Measurements from ENCODE around the gene CALY.

Gene CALY

GRCh38 chr10:133350950-133351329 is 14.2 kb upstream of the CALY start:
- DNase-seq: no peak

- no peak for DNase-seq
Observed at GRCh38 chr10:133350283-133350949, 13.7 kb upstream of the CALY start.

DNA sequence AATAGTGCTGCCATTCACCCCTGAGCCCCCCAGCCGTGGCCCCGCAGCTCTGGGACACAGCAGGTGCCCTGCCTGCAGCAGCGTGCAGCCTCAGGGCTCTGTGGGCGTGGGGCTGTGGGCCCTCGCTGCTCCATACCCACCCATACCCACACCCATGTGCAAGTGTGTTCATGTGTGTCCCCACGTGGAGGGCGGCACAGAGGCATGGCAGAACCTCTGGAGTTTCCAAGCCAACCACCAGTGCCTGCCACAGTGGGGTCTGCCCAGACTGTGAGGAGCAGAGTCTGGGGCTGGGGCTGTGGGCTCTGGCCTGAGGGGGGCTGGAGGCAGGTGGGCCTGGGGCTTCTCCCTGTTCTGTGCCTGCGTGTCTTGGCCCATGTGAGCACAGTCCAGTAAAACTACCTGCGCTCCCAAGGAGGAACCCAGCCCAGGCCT is 12.9 kb upstream of the CALY start:
- DNase-seq: no peak

DNA sequence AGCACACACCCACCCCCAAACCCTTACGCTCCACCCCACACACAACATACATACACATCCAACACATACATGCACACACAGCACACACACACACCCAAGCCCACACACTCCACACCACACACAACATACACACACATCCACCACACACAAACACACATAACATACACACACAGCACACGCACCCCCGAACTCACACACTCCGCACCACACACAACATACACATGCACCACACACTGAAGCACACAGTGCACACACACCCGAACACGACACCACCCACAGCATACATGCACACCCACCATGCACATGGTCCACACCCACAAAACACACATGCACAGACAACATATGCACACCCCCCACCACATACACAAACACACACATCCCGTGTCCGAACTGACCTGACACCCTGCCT is 12.5 kb upstream of the CALY start:
- no peak for DNase-seq

DNA sequence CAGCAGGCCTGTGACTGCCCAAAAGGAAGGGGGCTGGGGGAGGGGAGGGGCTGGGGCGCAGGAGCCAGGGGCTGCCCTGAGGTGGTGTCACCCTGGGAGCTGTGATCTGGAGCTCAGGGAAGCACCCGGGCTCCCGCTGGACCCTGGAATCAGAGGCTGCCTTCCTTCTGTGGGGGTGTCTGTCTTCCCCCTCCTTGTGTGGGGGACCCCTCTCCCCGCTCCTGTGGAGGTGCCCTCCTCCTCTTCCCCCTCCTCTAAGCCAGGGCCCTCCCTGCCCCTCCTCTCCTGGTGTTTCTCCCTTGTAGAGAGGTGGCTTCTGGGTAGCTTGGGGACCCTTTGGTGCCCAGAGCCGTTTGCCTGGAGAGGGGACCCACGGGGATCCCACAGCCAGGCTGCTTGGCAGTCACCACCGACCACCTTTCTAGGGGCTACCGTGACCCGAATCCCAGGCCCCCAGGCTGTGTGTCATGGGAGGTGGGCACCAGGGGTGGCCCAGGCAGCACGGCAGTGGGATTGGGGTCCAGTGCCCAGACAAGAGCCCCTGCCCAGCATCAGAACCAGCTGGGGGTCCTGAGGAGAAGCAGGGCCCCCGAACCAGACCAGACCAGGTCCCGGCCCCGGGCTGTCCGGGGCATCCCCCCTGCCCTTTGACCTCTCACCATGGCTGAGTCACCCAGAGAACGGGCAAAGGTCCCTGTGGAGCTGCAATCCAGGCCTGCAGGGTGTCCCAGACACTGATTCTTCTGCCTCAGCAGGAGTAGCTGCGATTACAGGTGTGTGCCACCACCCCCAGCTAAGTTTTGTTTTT is 11.2 kb upstream of the CALY start:
- DNase-seq: peak; percentile 25

DNA sequence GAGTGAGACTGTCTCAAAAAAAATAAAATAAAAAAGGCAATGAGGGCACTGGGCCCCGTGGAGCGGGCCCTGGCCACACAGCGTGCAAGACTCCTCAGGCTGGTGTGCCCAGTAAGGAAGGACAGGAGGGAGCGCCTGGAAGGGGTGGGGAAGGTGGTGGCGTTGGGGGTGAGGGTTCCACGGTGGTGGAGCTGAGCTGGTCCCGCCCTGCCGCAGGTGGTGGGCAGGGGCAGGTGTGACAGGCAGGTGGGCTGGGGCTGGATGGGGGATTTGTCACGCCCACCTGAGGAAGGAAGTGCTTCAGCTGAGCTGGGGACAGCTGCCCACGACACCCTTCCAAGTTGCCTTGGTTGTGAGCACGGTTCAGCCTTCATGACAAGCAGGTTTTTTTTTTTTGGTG is 9.7 kb upstream of the CALY start:
- DNase-seq: no peak

GRCh38 chr10:133344236-133344635 is 7.5 kb upstream of the CALY start:
- DNase-seq: no peak

DNA sequence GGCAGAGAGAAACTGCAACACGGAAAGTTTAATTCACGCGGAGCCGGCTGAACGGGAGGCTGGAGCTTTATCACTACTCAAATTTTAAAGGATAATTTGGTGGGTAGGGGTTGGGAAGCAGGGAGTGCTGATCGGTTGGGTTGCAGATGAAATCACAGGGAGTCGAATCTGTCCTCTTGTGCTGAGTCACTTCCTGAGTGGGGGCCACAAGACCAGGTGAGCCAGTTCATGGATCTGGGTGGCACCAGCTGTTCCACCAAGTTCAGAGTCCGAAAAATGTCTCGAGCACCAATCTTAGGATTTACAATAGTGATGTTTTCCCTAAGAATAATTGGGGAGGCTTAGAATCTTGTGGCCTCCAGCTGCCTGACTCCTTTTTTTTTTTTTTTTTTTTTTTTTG is 6.9 kb upstream of the CALY start:
- DNase-seq: no peak

DNA sequence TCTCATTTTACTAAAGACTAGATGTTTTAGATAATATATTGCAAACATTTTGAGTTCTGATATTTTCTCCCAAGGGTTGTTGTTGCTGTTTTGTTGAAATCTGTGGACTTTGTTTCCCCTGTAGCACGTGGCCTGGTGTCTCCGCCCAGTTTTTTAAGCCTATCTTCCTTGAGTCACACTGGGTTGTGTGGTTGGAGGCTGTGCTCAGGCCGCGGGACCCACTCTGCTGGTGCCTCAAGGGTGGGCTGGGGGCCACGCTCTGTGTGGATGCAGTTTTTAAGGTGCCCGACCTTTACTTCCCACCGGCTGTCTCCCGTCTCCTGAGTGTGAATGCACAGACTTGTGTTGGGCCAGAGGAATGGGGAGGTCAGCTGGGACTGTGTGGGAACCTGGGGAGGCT is 6.2 kb upstream of the CALY start:
- DNase-seq: no peak

GRCh38 chr10:133341983-133342382 is 5.3 kb upstream of the CALY start:
- DNase-seq: no peak

DNA sequence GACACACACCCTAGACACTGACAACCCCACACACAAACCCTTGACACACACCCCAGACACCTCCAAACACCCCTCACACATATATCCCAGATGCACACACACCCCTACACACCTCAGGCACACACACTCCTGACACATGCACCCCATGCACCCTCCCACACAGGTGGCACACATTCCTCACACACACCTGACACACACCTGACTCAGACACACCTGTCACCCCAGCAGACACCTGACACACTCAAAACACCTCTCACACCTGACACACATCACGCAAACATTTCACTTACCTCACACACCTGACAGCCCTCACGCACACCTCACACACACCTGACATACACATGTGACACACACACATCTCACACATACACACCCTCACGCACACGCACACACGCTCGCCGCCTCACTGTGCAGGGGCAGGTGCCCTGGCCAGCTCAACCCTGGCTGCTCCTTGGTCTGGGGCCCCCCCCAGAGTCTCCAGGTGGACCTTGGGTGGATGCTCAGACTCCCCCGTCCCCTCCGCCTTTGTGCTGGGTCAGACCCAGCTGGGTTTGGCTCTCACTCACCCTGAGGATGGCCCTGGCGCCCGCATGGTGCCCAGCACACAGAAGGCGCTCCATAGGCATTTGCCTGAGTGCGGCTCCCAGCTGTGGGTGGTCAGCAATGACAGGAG is 3.1 kb upstream of the CALY start:
- no peak for DNase-seq

- DNase-seq: no peak
Observed at GRCh38 chr10:133338080-133339071, 1.7 kb upstream of the CALY start.

DNA sequence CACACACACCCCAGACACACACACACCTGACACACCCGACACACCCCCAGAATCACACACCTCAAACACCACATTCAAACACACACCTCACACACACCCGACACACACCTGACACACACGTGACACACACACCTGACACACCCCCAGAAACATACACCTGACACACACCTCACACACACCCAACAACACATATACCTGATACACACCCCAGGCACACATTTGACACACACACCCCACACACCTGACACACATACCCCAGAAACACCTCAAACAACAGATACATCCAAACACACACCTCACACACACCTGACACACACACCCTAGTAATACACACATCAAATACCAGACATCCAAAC is 652 bp upstream of the CALY start:
- DNase-seq: no peak

DNA sequence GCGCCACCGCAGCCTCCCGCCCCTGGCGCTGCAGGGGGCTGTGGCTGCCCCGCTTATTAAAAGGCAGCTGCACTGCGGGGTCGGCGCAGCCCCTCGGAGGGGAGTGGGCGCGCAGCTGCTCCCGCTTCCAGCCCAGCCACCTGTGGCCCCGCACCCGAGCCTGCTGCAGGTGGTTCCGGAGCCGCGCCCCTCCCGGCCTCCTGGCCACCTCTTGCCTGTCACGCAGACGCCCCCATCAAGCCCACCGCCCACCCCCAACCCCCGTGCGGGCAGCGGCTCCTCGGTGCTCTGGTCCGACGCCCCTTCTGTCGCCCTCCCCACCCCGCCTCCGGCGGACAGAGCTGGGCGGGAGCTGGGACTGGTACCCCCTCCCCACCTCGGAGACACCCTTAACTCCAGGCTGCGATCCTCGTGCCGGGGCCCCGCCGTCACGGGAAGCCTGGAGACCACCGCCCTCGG is 549 bp downstream of the CALY start:
- no peak for DNase-seq

GRCh38 chr10:133335246-133336117 is 1.2 kb downstream of the CALY start:
- peak; percentile 48 for DNase-seq

- DNase-seq: no peak
Observed at GRCh38 chr10:133334503-133335245, 2.0 kb downstream of the CALY start.

- DNase-seq: no peak
Observed at GRCh38 chr10:133332936-133333699, 3.6 kb downstream of the CALY start.

GRCh38 chr10:133329491-133330202 is 7.0 kb downstream of the CALY start:
- DNase-seq: peak; percentile 89

All from NCI-H82 (cell line).